Hepatocyte (in vitro differentiated cells): ENCODE data around the gene CFAP90.

ENCODE experiments used
- CTCF ChIP-seq: fragments of 200-600 bp; sonication (generic); IDR thresholded peaks from 2 replicates; pipeline ENCODE4 v1.5.1; 2016; ENCODE audit warnings: antibody characterized with exemption, mild to moderate bottlenecking; ENCODE audit not compliant: poor library complexity
- EZH2 ChIP-seq: fragments of 200-600 bp; sonication (generic); IDR thresholded peaks from 2 replicates; pipeline ENCODE4 v1.6.1; 2016; ENCODE audit warnings: antibody characterized with exemption, mild to moderate bottlenecking, borderline replicate concordance
- EZH2phosphoT487 ChIP-seq: fragments of 200-600 bp; sonication (generic); IDR thresholded peaks from one replicate; pipeline ENCODE4 v1.6.1; 2018; ENCODE audit warnings: antibody characterized with exemption, mild to moderate bottlenecking, low read depth, moderate library complexity; ENCODE audit not compliant: unreplicated experiment, severe bottlenecking

- TF ChIP-seq CTCF (no peak), EZH2 (no peak), EZH2phosphoT487 (no peak)
Measured at GRCh38 chr5:7869474-7870136, 18.7 kb upstream of the CFAP90 start.
